Trophoblast cell (in vitro differentiated cells and primary cell): ENCODE data around the gene TSEN54.
A peak's percentile ranks its signal among the peaks of the same experiment; 100 is the strongest.

Source experiments
- DNase-seq, 2 donors: peaks; one replicate each; pipeline ENCODE4 v3.0.0-alpha.2; 2016
- H2AFZ ChIP-seq: 2 replicates; pipeline ENCODE4 v1.6.1; 2013; ENCODE audit warnings: low read length, moderate library complexity, mild to moderate bottlenecking; ENCODE audit not compliant: insufficient read depth, poor library complexity
- H2AK5ac ChIP-seq: 2 replicates; pipeline ENCODE4 v1.6.1; 2013; ENCODE audit warnings: mild to moderate bottlenecking, low read length
- H2BK120ac ChIP-seq: 2 replicates; pipeline ENCODE4 v1.6.1; 2013; ENCODE audit warnings: low read length, mild to moderate bottlenecking, moderate library complexity; ENCODE audit not compliant: insufficient read depth, poor library complexity
- H2BK12ac ChIP-seq: 2 replicates; pipeline ENCODE4 v1.6.1; 2013; ENCODE audit warnings: mild to moderate bottlenecking, low read length, moderate library complexity
- H2BK5ac ChIP-seq: 2 replicates; pipeline ENCODE4 v1.6.1; 2013; ENCODE audit warnings: low read length, low read depth, moderate library complexity, mild to moderate bottlenecking; ENCODE audit not compliant: poor library complexity
- H3K14ac ChIP-seq: 2 replicates; pipeline ENCODE4 v1.6.1; 2013; ENCODE audit warnings: mild to moderate bottlenecking, low read length
- H3K18ac ChIP-seq: 2 replicates; pipeline ENCODE4 v1.6.1; 2013; ENCODE audit warnings: mild to moderate bottlenecking, low read length
- H3K23ac ChIP-seq: 2 replicates; pipeline ENCODE4 v1.6.1; 2013; ENCODE audit warnings: low read length
- H3K27ac ChIP-seq: 2 replicates; pipeline ENCODE4 v1.5.1; 2013; ENCODE audit warnings: low read depth, mild to moderate bottlenecking, inconsistent platforms, low read length, moderate library complexity
- H3K27me3 ChIP-seq: 2 replicates; pipeline ENCODE4 v1.6.1; 2013; ENCODE audit warnings: inconsistent platforms, mild to moderate bottlenecking, low read length, moderate library complexity; ENCODE audit not compliant: insufficient read depth
- H3K36me3 ChIP-seq, 2 experiments: 1 replicate in 1 of 2; 2 replicates in 1 of 2; pipeline ENCODE4 v1.6.1; 2013; ENCODE audit warnings: low read length in 2 of 2, mild to moderate bottlenecking in 2 of 2, moderate library complexity in 1 of 2; ENCODE audit not compliant: insufficient read depth in 2 of 2, control insufficient read depth in 1 of 2
- H3K4ac ChIP-seq: 2 replicates; pipeline ENCODE4 v1.6.1; 2013; ENCODE audit warnings: low read depth, mild to moderate bottlenecking, low read length, moderate library complexity
- H3K4me1 ChIP-seq, 2 experiments: 1 replicate in 1 of 2; 2 replicates in 1 of 2; pipeline ENCODE4 v1.6.1; 2013; ENCODE audit warnings: low read length in 2 of 2, mild to moderate bottlenecking in 2 of 2, moderate library complexity in 1 of 2; ENCODE audit not compliant: insufficient read depth in 2 of 2, control insufficient read depth in 1 of 2
- H3K4me2 ChIP-seq: 2 replicates; pipeline ENCODE4 v1.6.1; 2013; ENCODE audit warnings: inconsistent platforms, mild to moderate bottlenecking, low read length, moderate library complexity
- H3K4me3 ChIP-seq: 2 replicates; pipeline ENCODE4 v1.5.1; 2013; ENCODE audit warnings: mild to moderate bottlenecking, low read depth, low read length, inconsistent platforms
- H3K79me1 ChIP-seq: one replicate; pipeline ENCODE4 v1.6.1; 2013; ENCODE audit warnings: low read length
- H3K79me2 ChIP-seq: 2 replicates; pipeline ENCODE4 v1.6.1; 2013; ENCODE audit warnings: low read length, mild to moderate bottlenecking; ENCODE audit not compliant: control insufficient read depth, insufficient read depth, poor library complexity
- H3K9ac ChIP-seq: 2 replicates; pipeline ENCODE4 v1.6.1; 2013; ENCODE audit warnings: mild to moderate bottlenecking, low read length
- H3K9me3 ChIP-seq: 2 replicates; pipeline ENCODE4 v1.6.1; 2013; ENCODE audit warnings: low read depth, mild to moderate bottlenecking, control low read depth, inconsistent platforms, low read length; ENCODE audit not compliant: insufficient read depth
- H4K12ac ChIP-seq: 2 replicates; pipeline ENCODE4 v1.6.1; 2013; ENCODE audit warnings: low read depth, mild to moderate bottlenecking, low read length, moderate library complexity
- H4K8ac ChIP-seq: 2 replicates; pipeline ENCODE4 v1.6.1; 2013; ENCODE audit warnings: low read depth, mild to moderate bottlenecking, low read length, moderate library complexity
- H4K91ac ChIP-seq: one replicate; pipeline ENCODE4 v1.6.1; 2013; ENCODE audit warnings: low read depth, mild to moderate bottlenecking, low read length, moderate library complexity
- WGBS: extraction: QIAGEN DNeasy Blood & Tissue Kit; methylation state at CpG from one replicate; pipeline ENCODE4 v1.1.7; 2013; ENCODE audit warnings: missing lambda C conversion rate; ENCODE audit not compliant: insufficient read length, insufficient coverage; ENCODE audit errors: extremely low coverage; 5-methylcytosine and 5-hydroxymethylcytosine counted together

TSEN54 gene

GRCh38 chr17:75485688-75486087 is 30.6 kb upstream of the TSEN54 start:
- Histone ChIP-seq H3K36me3 (peaks cover 4 to 23% of the 10 kb centered on the region in 2 experiments), H3K14ac (no peak overlapping the region), H3K4me2 (no peak overlapping the region), H3K4ac (no peak overlapping the region), H2AK5ac (no peak overlapping the region), H3K18ac (no peak overlapping the region), H3K4me3 (no peak overlapping the region), H2BK12ac (no peak overlapping the region), H3K27ac (no peak overlapping the region), H3K79me2 (no peaks in the 10 kb centered on the region), H3K23ac (no peak overlapping the region), H3K4me1 (peaks cover 0 to 9% of the 10 kb centered on the region in 2 experiments), H2BK5ac (no peak overlapping the region), H3K27me3 (no peaks in the 10 kb centered on the region), H3K9me3 (peaks cover 1% of the 10 kb centered on the region), H4K8ac (no peak overlapping the region), H3K9ac (no peak overlapping the region), H2BK120ac (no peak overlapping the region), H3K79me1 (no peaks in the 10 kb centered on the region), H4K12ac (no peak overlapping the region), H2AFZ (no peak overlapping the region), H4K91ac (no peak overlapping the region)
- WGBS: no CpG with 5 or more reads among the region's 12 CpGs
- DNase-seq: no peak

- Histone ChIP-seq H3K14ac (no peak overlapping the region), H2AK5ac (no peak overlapping the region), H3K4me1 (peaks cover 0 to 5% of the 10 kb centered on the region in 2 experiments), H3K4me2 (no peak overlapping the region), H3K4me3 (no peak overlapping the region), H2AFZ (no peak overlapping the region), H3K4ac (no peak overlapping the region), H3K9me3 (peaks cover 1% of the 10 kb centered on the region), H3K23ac (no peak overlapping the region), H4K91ac (no peak overlapping the region), H2BK12ac (no peak overlapping the region), H4K8ac (no peak overlapping the region), H2BK120ac (no peak overlapping the region), H4K12ac (no peak overlapping the region), H2BK5ac (no peak overlapping the region), H3K27me3 (no peaks in the 10 kb centered on the region), H3K36me3 (peaks cover 5 to 28% of the 10 kb centered on the region in 2 experiments), H3K9ac (no peak overlapping the region), H3K79me2 (no peaks in the 10 kb centered on the region), H3K27ac (no peak overlapping the region), H3K18ac (no peak overlapping the region), H3K79me1 (no peaks in the 10 kb centered on the region)
- WGBS: no CpG with 5 or more reads among the region's 14 CpGs
- no peak for DNase-seq
Observed at GRCh38 chr17:75486151-75486550, 30.2 kb upstream of the TSEN54 start.

- no peak overlapping the region for H3K27ac ChIP-seq
- H3K14ac ChIP-seq: no peak overlapping the region
- no peak overlapping the region for H2BK120ac ChIP-seq
- H2BK12ac ChIP-seq: no peak overlapping the region
- no peak overlapping the region for H4K12ac ChIP-seq
- H3K9me3 ChIP-seq: peaks cover 1% of the 10 kb centered on the region
- no peak for DNase-seq
- H4K91ac ChIP-seq: no peak overlapping the region
- no peak overlapping the region for H3K4me2 ChIP-seq
- H3K9ac ChIP-seq: no peak overlapping the region
- no peaks in the 10 kb centered on the region for H3K4me1 ChIP-seq
- H3K4me3 ChIP-seq: peak overlapping the region; percentile 34
- H3K79me1 ChIP-seq: no peaks in the 10 kb centered on the region
- no peak overlapping the region for H3K4ac ChIP-seq
- no peak overlapping the region for H2BK5ac ChIP-seq
- no peak overlapping the region for H3K18ac ChIP-seq
- no peak overlapping the region for H2AFZ ChIP-seq
- peaks cover 13 to 36% of the 10 kb centered on the region in 2 experiments for H3K36me3 ChIP-seq
- no peaks in the 10 kb centered on the region for H3K79me2 ChIP-seq
- no peak overlapping the region for H2AK5ac ChIP-seq
- no CpG with 5 or more reads among the region's 5 CpGs for WGBS
- no peaks in the 10 kb centered on the region for H3K27me3 ChIP-seq
- H4K8ac ChIP-seq: no peak overlapping the region
- H3K23ac ChIP-seq: no peak overlapping the region
Observed at GRCh38 chr17:75486951-75487350, 29.4 kb upstream of the TSEN54 start.

GRCh38 chr17:75487351-75488070 is 28.8 kb upstream of the TSEN54 start:
- Histone ChIP-seq H3K4ac (no peak overlapping the region), H2BK120ac (no peak overlapping the region), H3K23ac (no peak overlapping the region), H2AK5ac (no peak overlapping the region), H2AFZ (no peak overlapping the region), H3K14ac (no peak overlapping the region), H2BK12ac (no peak overlapping the region), H4K8ac (no peak overlapping the region), H2BK5ac (no peak overlapping the region), H3K9me3 (peaks cover 1% of the 10 kb centered on the region), H4K12ac (no peak overlapping the region), H3K79me2 (no peaks in the 10 kb centered on the region), H3K9ac (no peak overlapping the region), H3K4me1 (no peaks in the 10 kb centered on the region), H3K18ac (no peak overlapping the region), H3K27me3 (no peaks in the 10 kb centered on the region), H4K91ac (no peak overlapping the region), H3K27ac (no peak overlapping the region), H3K79me1 (no peaks in the 10 kb centered on the region), H3K4me2 (no peak overlapping the region), H3K4me3 (no peak overlapping the region), H3K36me3 (peaks cover 19 to 41% of the 10 kb centered on the region in 2 experiments)
- no peak for DNase-seq
- WGBS: no CpG with 5 or more reads among the region's 12 CpGs
